Fibroblast of lung (primary cell): Measurements from ENCODE around the gene SULT4A1.

Source experiments
- EZH2 ChIP-seq: IDR thresholded peaks from 2 replicates; pipeline ENCODE4 v1.5.1; 2012; ENCODE audit warnings: low read length, control low read depth, mild to moderate bottlenecking; ENCODE audit errors: missing control alignments
- TF ChIP-seq, protein P1 (sequence below), 2 donors: IDR thresholded peaks in 1 of 2; conservative IDR thresholded peaks in 1 of 2; 1 replicate in 1 of 2; 2 replicates in 1 of 2; pipeline ENCODE4 v1.5.1; 2011 to 2012; ENCODE audit warnings: low read length in 2 of 2, control low read depth in 1 of 2, inconsistent platforms in 1 of 2, low read depth in 1 of 2, mild to moderate bottlenecking in 1 of 2

DNA sequence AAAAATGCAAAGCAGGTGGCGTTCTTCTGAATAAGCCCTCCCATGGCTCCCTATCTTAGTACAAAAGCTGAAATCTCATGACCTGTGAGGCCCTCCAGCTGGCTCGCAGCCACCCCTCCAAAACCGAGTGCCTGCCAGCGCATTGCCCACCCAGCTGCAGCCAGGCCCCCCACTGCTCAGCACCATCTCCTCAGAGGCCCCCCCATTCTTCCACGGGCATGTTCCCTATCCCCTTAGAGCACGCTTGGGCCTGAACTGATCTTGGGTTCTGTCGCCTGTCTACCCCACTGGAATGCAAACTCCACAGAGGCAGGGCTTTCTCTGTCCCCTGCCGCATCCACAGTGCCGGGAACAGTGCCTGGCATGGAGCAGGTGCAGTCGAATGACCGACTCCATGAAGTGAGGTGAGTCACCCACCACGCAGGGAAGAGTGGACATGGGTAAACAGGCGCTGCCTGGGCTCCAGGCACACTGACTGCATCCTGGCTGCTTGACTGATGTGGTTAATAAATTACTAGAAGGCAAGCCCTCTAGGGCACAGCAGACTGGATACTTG, 38.9 kb downstream of the SULT4A1 start:
- TF ChIP-seq, protein P1, sequence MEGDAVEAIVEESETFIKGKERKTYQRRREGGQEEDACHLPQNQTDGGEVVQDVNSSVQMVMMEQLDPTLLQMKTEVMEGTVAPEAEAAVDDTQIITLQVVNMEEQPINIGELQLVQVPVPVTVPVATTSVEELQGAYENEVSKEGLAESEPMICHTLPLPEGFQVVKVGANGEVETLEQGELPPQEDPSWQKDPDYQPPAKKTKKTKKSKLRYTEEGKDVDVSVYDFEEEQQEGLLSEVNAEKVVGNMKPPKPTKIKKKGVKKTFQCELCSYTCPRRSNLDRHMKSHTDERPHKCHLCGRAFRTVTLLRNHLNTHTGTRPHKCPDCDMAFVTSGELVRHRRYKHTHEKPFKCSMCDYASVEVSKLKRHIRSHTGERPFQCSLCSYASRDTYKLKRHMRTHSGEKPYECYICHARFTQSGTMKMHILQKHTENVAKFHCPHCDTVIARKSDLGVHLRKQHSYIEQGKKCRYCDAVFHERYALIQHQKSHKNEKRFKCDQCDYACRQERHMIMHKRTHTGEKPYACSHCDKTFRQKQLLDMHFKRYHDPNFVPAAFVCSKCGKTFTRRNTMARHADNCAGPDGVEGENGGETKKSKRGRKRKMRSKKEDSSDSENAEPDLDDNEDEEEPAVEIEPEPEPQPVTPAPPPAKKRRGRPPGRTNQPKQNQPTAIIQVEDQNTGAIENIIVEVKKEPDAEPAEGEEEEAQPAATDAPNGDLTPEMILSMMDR (conservative IDR thresholded peaks at IDR 0.05 in 1 of 2, IDR thresholded peaks at IDR 0.05 in 1 of 2; ENCODE audit: low read depth in 1 of 2, low read length in 2 of 2), result no peak
- no peak for TF ChIP-seq EZH2
